ENCODE results near the gene THBD.

Gene THBD

DNA sequence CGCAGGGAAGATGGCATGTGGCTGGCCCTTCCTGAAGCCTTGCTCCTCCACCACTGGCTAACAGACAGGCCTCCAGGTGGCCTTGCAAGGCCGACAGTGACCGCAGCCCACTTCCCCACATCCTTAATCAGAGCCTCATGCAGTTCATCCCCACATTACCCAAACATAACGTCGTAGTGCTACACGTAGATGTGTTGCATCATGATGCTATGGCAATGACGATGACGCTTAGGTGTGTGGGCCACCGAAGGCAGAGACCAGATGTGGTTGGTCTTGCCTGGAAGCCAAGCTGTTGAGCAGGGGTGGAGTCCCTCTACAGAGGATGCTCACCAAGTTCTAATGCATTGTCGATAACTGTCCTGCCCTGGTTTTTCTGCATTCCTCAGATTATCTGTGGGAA is 31.0 kb upstream of the THBD start:
- in situ Hi-C loops (cut with MboI; ENCODE audit: low pct_unique_long_range_greater_than_20kb, low sequenced_read_pairs, unreplicated experiment), result no loop called here
- no peak for DNase-seq (ENCODE audit: low spot score)
- TF ChIP-seq, protein P1, sequence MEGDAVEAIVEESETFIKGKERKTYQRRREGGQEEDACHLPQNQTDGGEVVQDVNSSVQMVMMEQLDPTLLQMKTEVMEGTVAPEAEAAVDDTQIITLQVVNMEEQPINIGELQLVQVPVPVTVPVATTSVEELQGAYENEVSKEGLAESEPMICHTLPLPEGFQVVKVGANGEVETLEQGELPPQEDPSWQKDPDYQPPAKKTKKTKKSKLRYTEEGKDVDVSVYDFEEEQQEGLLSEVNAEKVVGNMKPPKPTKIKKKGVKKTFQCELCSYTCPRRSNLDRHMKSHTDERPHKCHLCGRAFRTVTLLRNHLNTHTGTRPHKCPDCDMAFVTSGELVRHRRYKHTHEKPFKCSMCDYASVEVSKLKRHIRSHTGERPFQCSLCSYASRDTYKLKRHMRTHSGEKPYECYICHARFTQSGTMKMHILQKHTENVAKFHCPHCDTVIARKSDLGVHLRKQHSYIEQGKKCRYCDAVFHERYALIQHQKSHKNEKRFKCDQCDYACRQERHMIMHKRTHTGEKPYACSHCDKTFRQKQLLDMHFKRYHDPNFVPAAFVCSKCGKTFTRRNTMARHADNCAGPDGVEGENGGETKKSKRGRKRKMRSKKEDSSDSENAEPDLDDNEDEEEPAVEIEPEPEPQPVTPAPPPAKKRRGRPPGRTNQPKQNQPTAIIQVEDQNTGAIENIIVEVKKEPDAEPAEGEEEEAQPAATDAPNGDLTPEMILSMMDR (IDR thresholded peaks at IDR 0.05; ENCODE audit: extremely low read depth, insufficient read depth, missing control alignments), result no peak

DNA sequence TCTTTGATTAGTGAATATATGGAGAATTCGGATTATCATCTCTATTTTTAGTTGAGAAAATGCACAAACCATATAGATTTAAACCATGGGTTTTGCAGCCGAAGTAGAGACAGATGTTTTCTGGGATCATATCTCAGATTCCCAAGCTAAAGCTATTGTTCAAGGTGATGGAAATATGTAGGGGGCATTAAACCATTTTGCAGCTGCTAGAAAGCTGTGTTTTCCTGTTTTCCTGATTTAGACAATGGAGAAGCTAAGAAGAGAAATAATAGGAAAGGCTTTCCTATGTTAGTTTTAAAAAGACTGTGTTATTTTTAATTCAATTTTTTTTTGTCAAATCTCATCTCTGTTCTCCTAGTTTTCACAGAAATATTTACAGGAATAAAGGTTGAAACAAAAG is 30.5 kb upstream of the THBD start:
- DNase-seq (ENCODE audit: low spot score), result no peak
- in situ Hi-C loops (cut with MboI; ENCODE audit: low pct_unique_long_range_greater_than_20kb, low sequenced_read_pairs, unreplicated experiment), result no loop called here
- TF ChIP-seq, protein P1 (IDR thresholded peaks at IDR 0.05; ENCODE audit: extremely low read depth, insufficient read depth, missing control alignments), result no peak

DNA sequence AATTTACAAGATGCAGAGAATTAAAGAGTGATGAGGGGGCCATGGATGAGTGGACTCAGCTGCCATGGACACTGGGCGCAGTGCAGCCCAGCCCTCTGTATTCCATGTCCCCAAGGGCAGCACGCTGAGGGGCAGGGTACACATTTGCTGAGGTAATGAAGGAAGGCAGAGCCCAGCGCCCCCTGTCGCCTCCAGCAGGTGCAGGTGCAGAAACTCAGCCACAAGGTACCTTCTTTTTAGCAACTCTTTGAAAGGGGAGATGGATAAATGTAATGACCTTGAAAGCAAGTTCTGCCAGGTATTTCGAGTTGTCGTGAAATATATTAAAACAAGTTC is 29.5 kb upstream of the THBD start:
- TF ChIP-seq, protein P1 (IDR thresholded peaks at IDR 0.05; ENCODE audit: extremely low read depth, insufficient read depth, missing control alignments), result peak; percentile 52
- no peak for DNase-seq (ENCODE audit: low spot score)
- in situ Hi-C loops (cut with MboI; ENCODE audit: low pct_unique_long_range_greater_than_20kb, low sequenced_read_pairs, unreplicated experiment), result no loop called here

DNA sequence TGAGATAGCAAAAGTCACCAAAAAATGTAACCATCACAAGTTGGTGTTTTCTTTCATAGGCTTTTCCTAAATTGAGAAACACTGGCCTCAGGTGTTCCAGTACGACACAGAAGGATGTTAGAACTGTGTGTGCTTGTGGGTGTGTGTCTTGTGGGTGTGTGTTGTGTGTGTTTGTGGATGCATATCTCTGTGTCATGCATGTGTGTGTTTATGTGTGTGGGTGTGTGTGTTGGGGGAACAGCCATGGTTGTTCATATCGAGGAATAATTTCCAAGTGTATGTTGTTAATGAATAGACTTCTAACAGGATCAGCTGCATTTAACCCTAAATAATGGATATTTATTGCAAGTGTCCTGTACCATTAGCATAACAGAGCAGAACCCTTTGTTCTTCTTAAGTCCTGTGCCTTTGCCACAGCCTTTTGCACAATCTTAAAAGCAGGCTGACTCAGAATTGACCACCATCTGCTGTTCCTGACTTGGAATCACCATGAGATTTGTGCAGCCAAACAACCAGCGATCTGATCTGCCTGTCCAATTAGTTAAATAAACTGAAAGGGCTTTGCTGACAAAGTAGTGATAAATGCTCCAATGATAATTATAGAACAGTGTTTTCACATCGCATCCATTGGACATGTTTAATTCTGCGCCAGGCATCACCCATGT is 29.0 kb upstream of the THBD start:
- no peak for DNase-seq (ENCODE audit: low spot score)
- TF ChIP-seq, protein P1 (IDR thresholded peaks at IDR 0.05; ENCODE audit: extremely low read depth, insufficient read depth, missing control alignments), result no peak
- in situ Hi-C loops (cut with MboI; ENCODE audit: low pct_unique_long_range_greater_than_20kb, low sequenced_read_pairs, unreplicated experiment), result no loop called here

DNA sequence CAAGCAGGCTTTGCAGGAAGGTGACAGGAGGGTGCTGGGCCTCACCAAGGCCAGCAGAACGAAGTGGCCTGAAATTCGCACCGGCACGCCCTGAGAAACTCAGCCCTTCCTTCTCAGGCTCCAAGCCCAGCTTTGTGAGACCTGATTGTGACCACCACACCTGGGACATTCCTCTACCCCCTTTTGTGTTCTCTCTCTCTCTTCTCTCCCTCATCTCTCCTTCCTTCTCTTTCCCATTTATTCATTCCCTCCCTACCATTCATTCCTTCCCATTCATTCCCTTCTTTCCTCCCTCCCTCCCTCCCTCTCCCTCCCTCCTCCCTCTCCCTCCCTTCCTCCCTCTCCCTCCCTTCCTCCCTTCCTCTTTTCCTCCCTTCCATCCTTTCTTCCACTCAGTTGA is 27.8 kb upstream of the THBD start:
- DNase-seq (ENCODE audit: low spot score), result no peak
- TF ChIP-seq, protein P1 (IDR thresholded peaks at IDR 0.05; ENCODE audit: extremely low read depth, insufficient read depth, missing control alignments), result no peak
- in situ Hi-C loops (cut with MboI; ENCODE audit: low pct_unique_long_range_greater_than_20kb, low sequenced_read_pairs, unreplicated experiment), result no loop called here

DNA sequence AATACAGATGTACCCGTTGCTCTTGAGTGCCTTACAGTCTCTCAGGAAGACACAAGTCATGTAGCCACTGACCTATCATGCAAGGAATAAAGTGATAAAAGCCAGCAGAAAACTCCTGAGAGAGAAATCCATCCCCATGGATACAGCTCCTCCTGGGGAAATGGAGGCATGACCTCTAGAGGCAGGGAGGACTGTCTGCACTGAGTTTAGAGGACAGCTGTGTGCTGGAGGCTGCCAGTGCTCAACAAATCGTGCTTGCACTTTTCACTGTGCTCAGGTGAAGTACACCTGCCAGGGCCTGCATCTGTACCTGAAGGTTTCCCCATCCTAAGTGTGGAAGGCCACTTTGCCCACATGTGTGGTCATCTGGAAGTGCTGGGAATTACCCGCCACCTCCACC is 24.6 kb upstream of the THBD start:
- in situ Hi-C loops (cut with MboI; ENCODE audit: low pct_unique_long_range_greater_than_20kb, low sequenced_read_pairs, unreplicated experiment), result loop anchor here (25.0 kb wide), 1 partner anchor 263 kb away; no protein-coding TSS in a partner anchor
- no peak for DNase-seq (ENCODE audit: low spot score)
- TF ChIP-seq, protein P1 (IDR thresholded peaks at IDR 0.05; ENCODE audit: extremely low read depth, insufficient read depth, missing control alignments), result no peak
